HTR-8/SVneo (cell line): ENCODE data around the gene IL1RAPL1.

Experiments
- DNase-seq: peaks from one replicate; pipeline ENCODE4 v3.0.0; 2011; ENCODE audit warnings: low spot score, mixed read lengths; ENCODE audit not compliant: insufficient read length
- FAIRE-seq: peaks from 2 replicates; lab custom pipeline; 2011; peaks lifted over from hg19 to GRCh38; lab: Jason Lieb, UNC

The IL1RAPL1 gene

GRCh38 chrX:29911673-29912072 lies 1324.4 kb downstream of the IL1RAPL1 start:
- DNase-seq (no peak), FAIRE-seq (no peak)

- FAIRE-seq (no peak), DNase-seq (no peak)
Measured at GRCh38 chrX:29913647-29914046, 1326.4 kb downstream of the IL1RAPL1 start.

GRCh38 chrX:29922607-29923006 lies 1335.4 kb downstream of the IL1RAPL1 start:
- DNase-seq (no peak), FAIRE-seq (no peak)

- FAIRE-seq, result no peak
- DNase-seq, result no peak
Measured at GRCh38 chrX:29926056-29926455, 1338.8 kb downstream of the IL1RAPL1 start.

GRCh38 chrX:29926659-29927058 lies 1339.4 kb downstream of the IL1RAPL1 start:
- DNase-seq (no peak), FAIRE-seq (no peak)

- FAIRE-seq, result no peak
- no peak for DNase-seq
Measured at GRCh38 chrX:29935455-29935854, 1348.2 kb downstream of the IL1RAPL1 start.

GRCh38 chrX:29940750-29941149 lies 1353.5 kb downstream of the IL1RAPL1 start:
- DNase-seq, result no peak
- FAIRE-seq, result no peak

GRCh38 chrX:29941287-29941686 lies 1354.0 kb downstream of the IL1RAPL1 start:
- DNase-seq (no peak), FAIRE-seq (peak; percentile 77)

GRCh38 chrX:29947225-29947624 lies 1360.0 kb downstream of the IL1RAPL1 start:
- DNase-seq, result no peak
- FAIRE-seq, result no peak

- FAIRE-seq (no peak), DNase-seq (peak; percentile 26)
Measured at GRCh38 chrX:29948653-29949052, 1361.4 kb downstream of the IL1RAPL1 start.

- FAIRE-seq, result no peak
- DNase-seq, result no peak
Measured at GRCh38 chrX:29952016-29952415, 1364.8 kb downstream of the IL1RAPL1 start.

GRCh38 chrX:29962061-29962460 lies 1374.8 kb downstream of the IL1RAPL1 start:
- FAIRE-seq (no peak), DNase-seq (no peak)

- DNase-seq, result no peak
- peak; percentile 28 for FAIRE-seq
Measured at GRCh38 chrX:29965634-29966033, 1378.4 kb downstream of the IL1RAPL1 start.

GRCh38 chrX:29992083-29992482 lies 1404.8 kb downstream of the IL1RAPL1 start:
- no peak for FAIRE-seq
- DNase-seq, result no peak

- no peak for FAIRE-seq
Measured at GRCh38 chrX:30005813-30006212, 1418.6 kb downstream of the IL1RAPL1 start.

More at GRCh38 chrX:30005813-30006212, 1418.6 kb downstream of the IL1RAPL1 start:
- no peak for DNase-seq
